Keratinocyte (primary cell): ENCODE results near the gene NUTM2E. TPM values are rescaled to one million over a fixed set of nuclear protein-coding genes. Genes with fewer than 3 reads are reported as not detected.
"Not testable (repeated sequence)": the region's sequence is repeated elsewhere in the genome, so short reads cannot be mapped to it uniquely, and the experiment has no call there.

ENCODE experiments used
- DNase-seq: peaks from one replicate; pipeline ENCODE4 v3.0.0-alpha.2; 2011; ENCODE audit warnings: low read depth, missing footprints, low spot score
- FAIRE-seq: peaks from 2 replicates; lab custom pipeline; 2011; peaks lifted over from hg19 to GRCh38; lab: Jason Lieb, UNC
- H2AFZ ChIP-seq: 2 replicates; pipeline ENCODE4 v1.6.0; 2012; ENCODE audit warnings: low read length, control low read depth, inconsistent platforms; ENCODE audit not compliant: control insufficient read depth
- H3K27ac ChIP-seq: 2 replicates; pipeline ENCODE4 v1.5.1; 2011; ENCODE audit warnings: low read length; ENCODE audit not compliant: control insufficient read depth, insufficient read depth
- H3K27me3 ChIP-seq: 3 replicates; pipeline ENCODE4 v1.6.0; 2011; ENCODE audit warnings: low read length; ENCODE audit not compliant: control insufficient read depth, insufficient read depth; ENCODE audit errors: extremely low read depth
- H3K36me3 ChIP-seq, 2 experiments: 2 replicates in 1 of 2; 3 replicates in 1 of 2; pipeline ENCODE4 v1.5.1; 2011; ENCODE audit warnings: low read length in 2 of 2, mild to moderate bottlenecking in 1 of 2; ENCODE audit not compliant: control insufficient read depth in 2 of 2, insufficient read depth in 2 of 2; ENCODE audit errors: extremely low read depth in 1 of 2
- H3K4me1 ChIP-seq: 3 replicates; pipeline ENCODE4 v1.5.1; 2011; ENCODE audit warnings: low read length; ENCODE audit not compliant: control insufficient read depth, insufficient read depth; ENCODE audit errors: extremely low read depth
- H3K4me2 ChIP-seq: 3 replicates; pipeline ENCODE4 v1.6.0; 2011; ENCODE audit warnings: low read depth, low read length; ENCODE audit not compliant: control insufficient read depth, insufficient read depth; ENCODE audit errors: extremely low read depth
- H3K4me3 ChIP-seq, 3 experiments: fragments of 200-600 bp in 1 of 3; sonication (generic) in 1 of 3; 2 replicates in 2 of 3; 3 replicates in 1 of 3; pipeline ENCODE4 v1.5.1; 2011 to 2016; ENCODE audit warnings: low read length in 3 of 3, mild to moderate bottlenecking in 3 of 3, control low read depth in 2 of 3, inconsistent platforms in 1 of 3, low read depth in 1 of 3, mixed read lengths in 1 of 3, mixed run types in 1 of 3, moderate library complexity in 1 of 3; ENCODE audit not compliant: control insufficient read depth in 2 of 3, insufficient read depth in 2 of 3; ENCODE audit errors: extremely low read depth in 1 of 3
- H3K79me2 ChIP-seq: 2 replicates; pipeline ENCODE4 v1.6.0; 2012; ENCODE audit warnings: low read length; ENCODE audit not compliant: control insufficient read depth, insufficient read depth
- H3K9ac ChIP-seq: 3 replicates; pipeline ENCODE4 v1.6.0; 2011; ENCODE audit warnings: low read length; ENCODE audit not compliant: control insufficient read depth, insufficient read depth; ENCODE audit errors: extremely low read depth
- H3K9me1 ChIP-seq: 3 replicates; pipeline ENCODE4 v1.6.0; 2011; ENCODE audit warnings: low read length; ENCODE audit not compliant: control insufficient read depth, insufficient read depth; ENCODE audit errors: extremely low read depth
- H3K9me3 ChIP-seq: 2 replicates; pipeline ENCODE4 v1.5.1; 2012; ENCODE audit warnings: low read depth, low read length; ENCODE audit not compliant: control insufficient read depth
- H4K20me1 ChIP-seq: 3 replicates; pipeline ENCODE4 v1.6.0; 2011; ENCODE audit warnings: low read length; ENCODE audit not compliant: control insufficient read depth, insufficient read depth; ENCODE audit errors: extremely low read depth
- dilution Hi-C: fragments of 300-500 bp; cut with MboI; formaldehyde crosslinking; loops from one replicate; pipeline ENCODE4 v1.7.0; 2020; ENCODE audit warnings: low sequenced_read_pairs; ENCODE audit not compliant: extremely low pct_ligation_motif_present
- polyA plus RNA-seq, 5 experiments: library from polyadenylated mRNA; depleted of rRNA in 3 of 5; stranded (reverse) in 3 of 5; stranded (forward) in 1 of 5; unstranded in 1 of 5; fragments of >200 nt; gene quantifications; 1 replicate in 1 of 5; 2 replicates in 3 of 5; 3 replicates in 1 of 5; pipeline versions ENCODE4 v1.2.1 to v1.2.3, GENCODE V29; 2011 to 2012; ENCODE audit warnings: missing spikeins in 2 of 5, low read depth in 1 of 5, low replicate concordance in 1 of 5

The NUTM2E gene
- polyA plus RNA-seq, 1 donor (not counting 4 experiments of a cell fraction or from before 2014, with no cell fraction given), result 0.24 TPM

DNA sequence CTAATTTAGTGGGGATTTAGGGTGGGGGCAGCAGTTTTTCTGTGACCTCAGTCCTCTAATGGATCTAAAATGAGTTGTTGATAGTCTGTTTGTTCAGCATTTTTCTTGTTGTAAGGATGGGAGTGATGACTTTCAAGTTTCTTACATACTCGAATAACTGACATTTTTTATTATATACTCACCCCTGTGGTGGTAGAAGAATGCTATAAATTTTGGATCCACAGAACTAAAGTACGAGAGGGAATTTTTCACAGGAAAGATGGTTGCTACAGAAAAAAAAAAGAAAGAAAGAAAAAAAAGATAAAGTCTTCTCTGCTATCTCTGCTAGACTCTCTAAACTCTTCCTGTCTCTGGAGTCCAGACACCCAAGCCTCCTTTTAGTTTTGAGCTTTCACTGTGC, 20.7 kb upstream of the NUTM2E start:
- DNase-seq, H2AFZ ChIP-seq, H3K79me2 ChIP-seq, FAIRE-seq, H3K9me1 ChIP-seq, H3K27ac ChIP-seq, H3K4me1 ChIP-seq, H3K9ac ChIP-seq, H3K36me3 ChIP-seq, H4K20me1 ChIP-seq, H3K27me3 ChIP-seq, H3K9me3 ChIP-seq, dilution Hi-C loops, H3K4me2 ChIP-seq, H3K4me3 ChIP-seq: not testable (repeated sequence)

- FAIRE-seq, H3K9ac ChIP-seq, dilution Hi-C loops, H3K9me3 ChIP-seq, H3K4me1 ChIP-seq, H3K27me3 ChIP-seq, H3K4me2 ChIP-seq, H4K20me1 ChIP-seq, H2AFZ ChIP-seq, H3K4me3 ChIP-seq, DNase-seq, H3K79me2 ChIP-seq, H3K9me1 ChIP-seq, H3K27ac ChIP-seq, H3K36me3 ChIP-seq: not testable (repeated sequence)
Measured at GRCh38 chr10:79811895-79812294, 14.6 kb upstream of the NUTM2E start.

- H3K4me3 ChIP-seq, DNase-seq, H3K27me3 ChIP-seq, H3K9ac ChIP-seq, H3K79me2 ChIP-seq, H4K20me1 ChIP-seq, H3K9me1 ChIP-seq, H3K9me3 ChIP-seq, H3K4me2 ChIP-seq, H3K4me1 ChIP-seq, dilution Hi-C loops, H2AFZ ChIP-seq, H3K36me3 ChIP-seq, FAIRE-seq, H3K27ac ChIP-seq: not testable (repeated sequence)
Measured at GRCh38 chr10:79816290-79816689, 10.2 kb upstream of the NUTM2E start.

- H3K9ac ChIP-seq, dilution Hi-C loops, H3K27ac ChIP-seq, H3K9me1 ChIP-seq, H3K4me3 ChIP-seq, FAIRE-seq, H3K4me1 ChIP-seq, H3K4me2 ChIP-seq, H4K20me1 ChIP-seq, H3K27me3 ChIP-seq, DNase-seq, H3K9me3 ChIP-seq, H3K36me3 ChIP-seq, H2AFZ ChIP-seq: not testable (repeated sequence)
- peaks cover 17% of the 10 kb centered on the region for H3K79me2 ChIP-seq
Measured at GRCh38 chr10:79823387-79823786, 3.2 kb upstream of the NUTM2E start.

DNA sequence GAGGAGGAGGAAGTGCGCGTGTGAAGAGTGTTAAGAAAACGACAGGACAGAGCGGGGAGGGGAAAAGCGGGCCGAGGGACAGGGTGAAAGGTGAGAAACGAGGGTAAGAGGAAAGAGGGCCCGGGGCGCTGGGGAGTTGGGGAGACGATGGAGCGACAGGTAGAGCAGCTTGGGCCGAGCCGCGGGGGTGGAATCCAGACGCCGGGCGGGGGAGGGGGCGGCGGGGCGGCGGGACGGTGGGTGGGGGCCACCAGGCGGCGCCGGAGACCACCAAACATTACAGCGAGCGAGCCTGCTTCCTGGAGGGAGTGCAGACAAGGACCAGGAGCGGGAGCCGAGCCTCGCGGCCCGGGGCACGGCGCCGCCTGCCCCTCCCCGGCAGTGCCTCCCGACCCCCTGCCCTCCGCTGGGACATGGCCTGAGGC, 940 bp upstream of the NUTM2E start:
- H3K9ac ChIP-seq, H4K20me1 ChIP-seq, H3K4me2 ChIP-seq, DNase-seq, H3K9me3 ChIP-seq, H3K36me3 ChIP-seq, H3K4me1 ChIP-seq, H3K9me1 ChIP-seq, H3K27ac ChIP-seq, dilution Hi-C loops, H2AFZ ChIP-seq, FAIRE-seq, H3K27me3 ChIP-seq: not testable (repeated sequence)
- Histone ChIP-seq H3K79me2 (peaks cover 15% of the 10 kb centered on the region), H3K4me3 (peak overlapping the region in 2 of 3 experiments; percentile 45 to 54)
